MG63 (cell line): ENCODE data around the gene ADAMTS2. TPM values are rescaled to one million over a fixed set of nuclear protein-coding genes. Genes with fewer than 3 reads are reported as not detected.

Experiments
- DNase-seq: peaks from one replicate; pipeline ENCODE4 v3.0.0-alpha.2; 2020
- H3K27me3 ChIP-seq: fragments of 250-450 bp; sonication (Bioruptor Pico); 2 replicates; pipeline ENCODE4 v1.5.1; 2020; ENCODE audit warnings: mild to moderate bottlenecking, moderate library complexity
- H3K36me3 ChIP-seq: fragments of 250-450 bp; sonication (Bioruptor Pico); 2 replicates; pipeline ENCODE4 v1.5.1; 2020; ENCODE audit warnings: mild to moderate bottlenecking, moderate library complexity
- H3K4me3 ChIP-seq: fragments of 250-450 bp; sonication (Bioruptor Pico); 2 replicates; pipeline ENCODE4 v1.5.1; 2020; ENCODE audit warnings: mild to moderate bottlenecking, moderate library complexity
- H3K9me3 ChIP-seq: fragments of 250-450 bp; sonication (Bioruptor Pico); 2 replicates; pipeline ENCODE4 v1.5.1; 2020; ENCODE audit warnings: mild to moderate bottlenecking, moderate library complexity
- total RNA-seq: library from RNA; depleted of rRNA; stranded (reverse); fragments of >200 nt; shearing (Covaris generic); gene quantifications from 2 replicates; pipeline ENCODE4 v1.2.3, GENCODE V29; 2014; ENCODE audit warnings: low replicate concordance

ADAMTS2 gene
- total RNA-seq, 1 experiment from 2014 or later = 141 TPM

GRCh38 chr5:179301796-179302195 is 43.5 kb downstream of the ADAMTS2 start:
- Histone ChIP-seq H3K36me3 (peaks cover 7% of the 10 kb centered on the region), H3K9me3 (peaks cover 11% of the 10 kb centered on the region), H3K4me3 (no peak overlapping the region), H3K27me3 (no peaks in the 10 kb centered on the region)
- no peak for DNase-seq

DNA sequence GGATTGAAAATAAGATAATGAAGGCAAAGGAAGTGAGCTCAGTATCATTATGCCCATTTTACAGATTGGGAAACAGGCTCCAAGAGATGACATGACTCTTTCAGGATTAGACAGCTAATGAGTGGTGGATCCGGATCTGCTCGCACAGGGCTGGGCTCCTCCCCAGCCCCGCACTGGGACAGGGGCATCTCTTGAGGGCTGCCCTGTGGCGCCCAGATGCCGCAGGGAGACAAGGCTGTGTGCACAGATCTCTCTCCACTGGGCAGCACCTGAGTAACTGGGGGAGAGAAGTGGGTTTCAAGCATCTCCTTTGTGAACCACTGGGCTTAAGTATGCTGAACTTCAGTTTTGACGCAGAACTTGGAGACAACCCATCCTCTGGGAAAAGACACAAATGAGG is 43.9 kb downstream of the ADAMTS2 start:
- Histone ChIP-seq H3K27me3 (no peaks in the 10 kb centered on the region), H3K4me3 (no peak overlapping the region), H3K9me3 (peaks cover 11% of the 10 kb centered on the region), H3K36me3 (peaks cover 7% of the 10 kb centered on the region)
- DNase-seq = no peak

- Histone ChIP-seq H3K27me3 (no peaks in the 10 kb centered on the region), H3K36me3 (peaks cover 7% of the 10 kb centered on the region), H3K4me3 (no peak overlapping the region), H3K9me3 (peaks cover 10% of the 10 kb centered on the region)
- DNase-seq = no peak
These were observed 44.6 kb downstream of the ADAMTS2 start for GRCh38 chr5:179300581-179301180.

GRCh38 chr5:179298181-179298993 is 46.9 kb downstream of the ADAMTS2 start:
- Histone ChIP-seq H3K27me3 (no peaks in the 10 kb centered on the region), H3K4me3 (no peak overlapping the region), H3K9me3 (peaks cover 3% of the 10 kb centered on the region), H3K36me3 (peaks cover 8% of the 10 kb centered on the region)
- no peak for DNase-seq

DNA sequence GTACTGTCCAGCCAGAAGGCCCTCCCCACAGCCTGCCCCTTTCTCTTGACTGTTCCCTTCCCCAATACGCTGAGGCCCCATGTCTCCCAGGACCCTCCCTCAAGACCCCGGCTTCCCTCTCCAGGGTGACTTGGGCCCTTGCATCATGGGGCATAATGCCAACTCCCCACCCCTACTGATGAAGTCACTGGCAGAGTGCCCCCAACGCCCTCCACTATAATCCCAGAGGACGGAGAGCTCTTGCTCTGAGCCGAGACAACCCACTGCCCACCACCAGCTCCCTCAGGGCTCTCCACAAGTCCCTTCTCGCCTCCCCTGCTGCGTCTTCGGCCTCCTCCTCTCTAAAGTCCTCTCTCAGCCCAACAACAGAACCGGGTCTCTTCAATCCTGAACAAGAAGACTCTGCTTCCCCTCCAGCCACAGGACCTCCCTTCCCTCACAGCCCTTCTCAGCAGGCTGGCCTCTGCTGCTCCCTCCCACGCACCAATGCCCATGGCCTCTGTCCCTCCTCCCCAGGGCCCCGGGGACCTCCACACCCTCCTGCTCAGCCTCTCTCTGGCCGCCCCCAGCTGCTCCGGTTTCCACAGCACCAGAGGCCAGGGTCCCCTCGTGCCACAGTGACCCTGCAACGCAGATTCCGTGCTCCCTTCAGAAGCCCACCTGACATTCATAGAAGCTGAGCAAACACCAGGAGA is 47.6 kb downstream of the ADAMTS2 start:
- no peak overlapping the region for H3K4me3 ChIP-seq
- H3K36me3 ChIP-seq = peaks cover 8% of the 10 kb centered on the region
- peaks cover 3% of the 10 kb centered on the region for H3K9me3 ChIP-seq
- H3K27me3 ChIP-seq = no peaks in the 10 kb centered on the region
- no peak for DNase-seq

DNA sequence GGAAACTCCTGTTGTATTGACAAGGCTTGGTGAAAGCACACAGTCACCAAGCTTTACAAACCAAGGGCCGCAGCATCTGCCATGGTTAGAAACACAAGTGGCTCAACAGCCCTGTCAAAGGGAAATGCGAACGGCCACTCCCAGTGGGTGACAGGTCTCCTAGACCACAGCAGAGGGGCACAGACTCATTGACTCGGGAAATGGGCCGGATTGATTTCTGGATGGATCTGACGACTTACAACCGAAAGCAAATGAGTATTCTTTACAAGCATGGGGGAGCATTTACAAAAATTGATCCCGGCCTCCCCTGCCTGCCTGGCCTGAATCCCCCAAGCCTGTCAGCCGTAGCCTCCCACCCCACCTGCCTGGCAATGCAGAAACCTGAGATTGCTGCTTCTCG is 48.2 kb downstream of the ADAMTS2 start:
- no peak overlapping the region for H3K4me3 ChIP-seq
- no peak for DNase-seq
- peaks cover 3% of the 10 kb centered on the region for H3K9me3 ChIP-seq
- peaks cover 8% of the 10 kb centered on the region for H3K36me3 ChIP-seq
- H3K27me3 ChIP-seq = no peaks in the 10 kb centered on the region

DNA sequence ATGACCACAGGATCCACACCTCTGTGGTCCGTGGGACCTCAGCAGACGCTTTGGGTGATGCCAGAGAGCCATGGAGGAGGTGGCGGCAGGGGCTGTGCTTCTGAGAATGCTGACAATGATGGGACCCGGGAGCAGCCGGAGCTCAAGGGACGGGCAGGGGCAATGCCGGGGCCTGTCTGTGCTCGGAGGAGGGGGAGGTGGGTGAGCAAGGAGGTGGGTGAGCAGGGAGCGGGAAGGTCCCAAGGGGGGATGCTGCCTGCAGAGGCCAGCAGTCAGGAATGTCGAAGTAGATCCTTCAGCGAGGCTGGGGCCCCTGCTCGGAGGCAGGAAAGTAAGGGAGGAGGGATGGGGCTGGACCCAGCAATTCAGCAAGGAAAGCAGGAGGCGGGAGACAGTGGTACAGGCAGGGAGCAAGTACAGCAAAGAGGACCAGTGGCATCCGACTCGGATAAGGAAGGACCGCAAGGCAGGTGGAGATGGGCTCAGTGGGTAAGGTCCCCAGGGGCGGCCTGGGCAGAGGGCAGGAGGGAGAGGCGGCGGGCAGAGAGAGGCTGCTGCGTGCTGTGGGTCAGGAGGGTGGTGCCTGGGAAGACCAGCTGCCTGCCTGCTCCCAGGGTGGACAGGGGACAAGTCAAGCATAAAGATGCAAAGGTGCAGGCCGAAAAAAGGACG is 49.0 kb downstream of the ADAMTS2 start:
- Histone ChIP-seq H3K27me3 (no peaks in the 10 kb centered on the region), H3K9me3 (peaks cover 3% of the 10 kb centered on the region), H3K36me3 (peaks cover 12% of the 10 kb centered on the region), H3K4me3 (no peak overlapping the region)
- DNase-seq = no peak

DNA sequence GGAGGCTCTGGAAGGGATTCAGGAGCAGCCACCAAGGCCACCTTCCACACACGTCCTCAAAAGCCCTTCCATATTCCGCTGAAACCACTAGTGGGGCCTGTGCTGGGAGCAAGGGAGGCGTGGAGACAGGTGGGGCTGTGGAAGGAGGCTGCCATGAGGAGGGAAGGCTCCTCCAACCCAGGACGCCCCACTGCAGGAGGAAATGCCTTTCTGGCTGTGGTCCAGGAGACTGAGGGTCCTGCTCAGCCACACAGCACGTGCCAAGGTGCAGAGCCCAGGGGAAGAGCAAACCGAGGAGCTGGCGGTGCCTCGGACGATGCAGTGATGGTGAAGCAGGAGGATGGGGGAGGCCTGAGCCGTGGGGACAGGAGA is 49.5 kb downstream of the ADAMTS2 start:
- H3K36me3 ChIP-seq = peaks cover 17% of the 10 kb centered on the region
- H3K4me3 ChIP-seq = no peak overlapping the region
- peaks cover 3% of the 10 kb centered on the region for H3K9me3 ChIP-seq
- no peak for DNase-seq
- no peaks in the 10 kb centered on the region for H3K27me3 ChIP-seq

GRCh38 chr5:179294891-179295777 is 50.1 kb downstream of the ADAMTS2 start:
- Histone ChIP-seq H3K4me3 (no peak overlapping the region), H3K9me3 (peaks cover 3% of the 10 kb centered on the region), H3K36me3 (peaks cover 23% of the 10 kb centered on the region), H3K27me3 (no peaks in the 10 kb centered on the region)
- peak; percentile 95 for DNase-seq

DNA sequence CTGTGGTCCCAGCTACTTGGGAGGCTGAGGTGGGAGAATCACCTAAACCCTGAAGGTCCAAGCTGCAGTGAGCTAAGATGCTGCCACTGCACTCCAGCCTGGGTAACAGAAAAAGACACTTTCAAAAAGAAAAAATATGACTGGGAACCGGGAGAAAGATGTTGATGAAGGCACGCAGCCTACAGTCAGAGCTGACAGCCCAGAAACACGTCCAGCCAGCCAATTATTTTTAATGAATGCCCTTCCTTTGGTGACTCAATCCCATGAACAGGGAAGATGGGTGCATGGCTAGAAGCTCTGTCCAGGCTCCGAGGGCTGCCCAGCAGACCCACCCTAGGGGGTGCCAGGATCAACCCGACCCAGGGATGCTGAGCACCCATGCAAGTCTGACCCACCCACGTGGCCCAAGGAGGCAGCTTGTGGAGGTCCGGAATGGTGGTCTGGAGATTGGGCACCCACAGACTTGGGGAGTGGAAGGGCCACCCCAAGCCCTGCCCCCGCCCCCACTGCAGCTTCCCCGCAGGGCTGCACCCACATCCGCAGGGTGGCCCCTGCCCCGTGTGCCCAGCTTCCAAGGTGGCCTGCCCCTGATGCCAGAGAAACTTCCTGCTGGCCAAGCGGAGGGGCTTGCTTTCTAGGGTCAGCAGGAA is 51.0 kb downstream of the ADAMTS2 start:
- DNase-seq = no peak
- Histone ChIP-seq H3K4me3 (no peak overlapping the region), H3K36me3 (peaks cover 30% of the 10 kb centered on the region), H3K27me3 (no peaks in the 10 kb centered on the region), H3K9me3 (no peaks in the 10 kb centered on the region)

GRCh38 chr5:179292681-179293635 is 52.3 kb downstream of the ADAMTS2 start:
- Histone ChIP-seq H3K27me3 (no peaks in the 10 kb centered on the region), H3K9me3 (no peaks in the 10 kb centered on the region), H3K4me3 (no peak overlapping the region), H3K36me3 (peaks cover 30% of the 10 kb centered on the region)
- DNase-seq = no peak

- H3K4me3 ChIP-seq = no peak overlapping the region
- no peaks in the 10 kb centered on the region for H3K27me3 ChIP-seq
- H3K9me3 ChIP-seq = no peaks in the 10 kb centered on the region
- no peak for DNase-seq
- H3K36me3 ChIP-seq = peaks cover 30% of the 10 kb centered on the region
These were observed 53.1 kb downstream of the ADAMTS2 start for GRCh38 chr5:179292202-179292601.

- Histone ChIP-seq H3K27me3 (no peaks in the 10 kb centered on the region), H3K9me3 (no peaks in the 10 kb centered on the region), H3K4me3 (no peak overlapping the region), H3K36me3 (peaks cover 30% of the 10 kb centered on the region)
- DNase-seq = no peak
These were observed 54.4 kb downstream of the ADAMTS2 start for GRCh38 chr5:179290681-179291540.

GRCh38 chr5:179289756-179290385 is 55.4 kb downstream of the ADAMTS2 start:
- peaks cover 26% of the 10 kb centered on the region for H3K36me3 ChIP-seq
- H3K27me3 ChIP-seq = no peaks in the 10 kb centered on the region
- no peaks in the 10 kb centered on the region for H3K9me3 ChIP-seq
- no peak overlapping the region for H3K4me3 ChIP-seq
- DNase-seq = no peak
